Subcutaneous abdominal adipose tissue (tissue), 5 donors: ENCODE measurements around the gene IL17REL.

ENCODE experiments used
- H3K27ac ChIP-seq: one replicate; pipeline ENCODE4 v1.7.0; 2013; ENCODE audit warnings: low read depth, mild to moderate bottlenecking, inconsistent platforms, low read length, moderate library complexity
- H3K27me3 ChIP-seq, 5 donors: one replicate each; pipeline ENCODE4 v1.7.0; 2013; ENCODE audit warnings: low read length in 5 of 5, inconsistent platforms in 1 of 5; ENCODE audit not compliant: control insufficient read depth in 5 of 5, insufficient read depth in 4 of 5
- H3K36me3 ChIP-seq, 5 donors: one replicate each; pipeline ENCODE4 v1.7.0; 2013; ENCODE audit warnings: low read length in 5 of 5; ENCODE audit not compliant: control insufficient read depth in 5 of 5, insufficient read depth in 5 of 5
- H3K4me1 ChIP-seq, 5 donors: one replicate each; pipeline ENCODE4 v1.7.0; 2013; ENCODE audit warnings: low read length in 5 of 5, mild to moderate bottlenecking in 3 of 5, moderate library complexity in 1 of 5; ENCODE audit not compliant: control insufficient read depth in 5 of 5, insufficient read depth in 5 of 5
- H3K4me3 ChIP-seq, 5 donors: one replicate each; pipeline ENCODE4 v1.7.0; 2013; ENCODE audit warnings: low read length in 5 of 5, low read depth in 1 of 5
- H3K9ac ChIP-seq, 5 donors: one replicate each; pipeline ENCODE4 v1.7.0; 2013; ENCODE audit warnings: low read length in 5 of 5, mild to moderate bottlenecking in 4 of 5, moderate library complexity in 3 of 5
- H3K9me3 ChIP-seq, 5 donors: one replicate each; pipeline ENCODE4 v1.7.0; 2013; ENCODE audit warnings: low read length in 5 of 5; ENCODE audit not compliant: control insufficient read depth in 5 of 5
- donor health status: healthy.
- donor health status: healthy.
- donor health status: healthy.
- donor health status: healthy.
- donor health status: healthy.

IL17REL gene

GRCh38 chr22:50012211-50013181, at the start of gene IL17REL:
TSS of gene IL17REL (minus strand) at chr22:50012765. CDS start at chr22:50012646, 119 bp downstream.
- H3K9ac ChIP-seq: no peak within 1 kb of the TSS

GRCh38 chr22:50061824-50062355, 49.3 kb upstream of the IL17REL start:
- Histone ChIP-seq H3K4me3 (no peak overlapping the region), H3K9me3 (no peaks in the 10 kb centered on the region), H3K9ac (no peak overlapping the region), H3K27ac (no peak overlapping the region), H3K27me3 (peaks cover 28 to 46% (median 34%) of the 10 kb centered on the region in 5 donors), H3K4me1 (peaks cover 0 to 13% (median 12%) of the 10 kb centered on the region in 5 donors), H3K36me3 (no peaks in the 10 kb centered on the region)

More at GRCh38 chr22:50012211-50013181, at the start of gene IL17REL:
- peaks cover 0 to 8% (median 5%) of the 10 kb centered on the region in 5 donors for H3K4me1 ChIP-seq
- H3K4me3 ChIP-seq: no peak within 1 kb of the TSS
- no peaks in the 10 kb centered on the region for H3K9me3 ChIP-seq
- H3K27me3 ChIP-seq: peaks cover 52 to 72% (median 66%) of the 10 kb centered on the region in 5 donors
- H3K27ac ChIP-seq: no peak within 1 kb of the TSS
- no peaks in the 10 kb centered on the region for H3K36me3 ChIP-seq

- Histone ChIP-seq H3K9me3 (no peaks in the 10 kb centered on the region), H3K4me1 (peaks cover 0 to 13% (median 12%) of the 10 kb centered on the region in 5 donors), H3K27me3 (peaks cover 28 to 52% (median 39%) of the 10 kb centered on the region in 5 donors), H3K36me3 (no peaks in the 10 kb centered on the region), H3K9ac (no peak overlapping the region), H3K27ac (no peak overlapping the region), H3K4me3 (no peak overlapping the region)
These were observed 48.7 kb upstream of the IL17REL start for GRCh38 chr22:50061141-50061823.

GRCh38 chr22:50060441-50061140, 48.0 kb upstream of the IL17REL start:
- peaks cover 0 to 13% (median 12%) of the 10 kb centered on the region in 5 donors for H3K4me1 ChIP-seq
- no peak overlapping the region for H3K27ac ChIP-seq
- no peaks in the 10 kb centered on the region for H3K9me3 ChIP-seq
- no peaks in the 10 kb centered on the region for H3K36me3 ChIP-seq
- H3K27me3 ChIP-seq: peaks cover 28 to 53% (median 39%) of the 10 kb centered on the region in 5 donors
- H3K9ac ChIP-seq: no peak overlapping the region
- H3K4me3 ChIP-seq: no peak overlapping the region

GRCh38 chr22:50059881-50060262, 47.3 kb upstream of the IL17REL start:
- Histone ChIP-seq H3K9me3 (no peaks in the 10 kb centered on the region), H3K27me3 (peaks cover 28 to 53% (median 39%) of the 10 kb centered on the region in 5 donors), H3K36me3 (no peaks in the 10 kb centered on the region), H3K27ac (no peak overlapping the region), H3K9ac (no peak overlapping the region), H3K4me1 (peaks cover 0 to 13% (median 12%) of the 10 kb centered on the region in 5 donors), H3K4me3 (no peak overlapping the region)

- H3K36me3 ChIP-seq: no peaks in the 10 kb centered on the region
- no peak overlapping the region for H3K9ac ChIP-seq
- H3K4me3 ChIP-seq: no peak overlapping the region
- H3K9me3 ChIP-seq: peaks cover 0 to 3% (median 1%) of the 10 kb centered on the region in 5 donors
- H3K27ac ChIP-seq: no peak overlapping the region
- peaks cover 0 to 13% (median 12%) of the 10 kb centered on the region in 5 donors for H3K4me1 ChIP-seq
- H3K27me3 ChIP-seq: peaks cover 28 to 49% (median 35%) of the 10 kb centered on the region in 5 donors
These were observed 46.6 kb upstream of the IL17REL start for GRCh38 chr22:50058906-50059880.

- H3K27ac ChIP-seq: no peak within 1 kb of the TSS
- H3K36me3 ChIP-seq: no peaks in the 10 kb centered on the region
- H3K4me3 ChIP-seq: no peak within 1 kb of the TSS
- peaks cover 0 to 13% (median 12%) of the 10 kb centered on the region in 5 donors for H3K4me1 ChIP-seq
- peaks cover 3 to 12% (median 8%) of the 10 kb centered on the region in 5 donors for H3K9me3 ChIP-seq
- H3K27me3 ChIP-seq: peaks cover 27 to 46% (median 33%) of the 10 kb centered on the region in 5 donors
- H3K9ac ChIP-seq: no peak within 1 kb of the TSS
These were observed 45.7 kb upstream of the IL17REL start, which contains the start of gene TTLL8 for GRCh38 chr22:50058061-50058905. TSS of gene TTLL8 (minus strand) at chr22:50058298.

GRCh38 chr22:50057278-50058060, 44.9 kb upstream of the IL17REL start:
- Histone ChIP-seq H3K4me3 (no peak overlapping the region), H3K36me3 (no peaks in the 10 kb centered on the region), H3K27ac (no peak overlapping the region), H3K9ac (no peak overlapping the region), H3K4me1 (peaks cover 0 to 13% (median 12%) of the 10 kb centered on the region in 5 donors), H3K9me3 (peaks cover 3 to 19% (median 15%) of the 10 kb centered on the region in 5 donors), H3K27me3 (peaks cover 23 to 41% (median 33%) of the 10 kb centered on the region in 5 donors)
